ENCODE results near the gene BANF1.

BANF1 gene, protein sequence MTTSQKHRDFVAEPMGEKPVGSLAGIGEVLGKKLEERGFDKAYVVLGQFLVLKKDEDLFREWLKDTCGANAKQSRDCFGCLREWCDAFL

DNA sequence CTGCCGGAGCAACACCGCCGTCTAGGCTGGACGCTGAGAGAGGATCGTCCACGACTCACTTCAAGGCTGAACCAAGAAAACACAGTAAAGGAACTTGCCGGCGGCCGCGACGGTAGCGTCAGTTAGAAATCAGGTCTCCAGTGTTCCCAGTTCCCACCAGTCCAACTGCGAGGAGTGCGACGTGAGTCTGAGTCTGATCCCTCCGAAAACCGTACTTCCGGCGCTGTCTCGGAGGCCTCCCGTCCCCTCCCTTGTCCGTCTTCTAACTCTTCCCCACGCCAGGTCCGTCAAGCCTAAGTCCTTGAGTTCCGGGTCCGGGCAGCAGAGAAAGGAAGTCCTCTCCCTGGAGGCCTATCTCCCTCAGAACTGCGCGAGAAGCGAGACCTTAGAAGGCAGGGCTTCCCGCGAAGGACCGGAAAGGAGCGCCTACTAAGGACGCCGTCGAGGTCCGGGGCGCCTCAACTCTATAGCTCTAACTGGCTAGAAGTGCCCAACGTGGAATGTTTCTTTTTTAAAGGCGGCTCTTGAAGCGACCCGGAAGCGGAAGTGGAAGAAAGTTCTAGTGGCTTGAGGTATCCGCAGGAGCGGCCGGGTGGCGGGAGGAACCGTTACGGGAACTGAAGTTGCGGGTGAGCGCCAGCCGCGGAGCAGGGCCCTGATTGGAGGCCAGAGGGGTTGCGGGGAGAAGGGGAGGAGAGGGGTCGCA, at the start of gene BANF1, which contains the start of gene EIF1AD:
Gene BANF1, plus strand, starts transcription at position 562 of the 706 bp plus-strand sequence. CDS start 748 bp downstream, outside the sequence.
Gene EIF1AD, minus strand, starts transcription at position 216 of the 706 bp plus-strand sequence. CDS start 1,768 bp downstream, outside the sequence.
- peak; percentile 91 to 96 for DNase-seq

DNA sequence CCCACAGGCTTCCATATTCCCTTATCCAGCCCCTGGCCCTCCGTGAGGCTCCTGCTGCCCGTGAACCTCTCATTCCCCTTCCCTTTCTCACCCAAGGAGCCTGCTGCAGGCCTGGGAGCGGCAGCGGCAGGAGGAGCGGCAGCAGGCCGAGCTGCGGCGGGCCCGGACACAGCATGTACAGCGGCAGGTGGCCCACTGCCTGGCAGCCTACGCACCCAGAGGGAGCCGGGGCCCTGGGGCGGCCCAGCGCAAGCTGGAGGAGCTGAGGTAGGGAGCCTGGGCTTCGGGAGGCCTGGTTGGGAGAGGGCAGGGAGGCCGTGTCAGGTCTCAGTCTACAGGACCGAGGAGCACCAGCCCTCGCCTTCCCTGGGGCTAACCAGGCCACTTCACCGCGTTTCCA, 48.8 kb upstream of the BANF1 start:
- DNase-seq = no peak

DNA sequence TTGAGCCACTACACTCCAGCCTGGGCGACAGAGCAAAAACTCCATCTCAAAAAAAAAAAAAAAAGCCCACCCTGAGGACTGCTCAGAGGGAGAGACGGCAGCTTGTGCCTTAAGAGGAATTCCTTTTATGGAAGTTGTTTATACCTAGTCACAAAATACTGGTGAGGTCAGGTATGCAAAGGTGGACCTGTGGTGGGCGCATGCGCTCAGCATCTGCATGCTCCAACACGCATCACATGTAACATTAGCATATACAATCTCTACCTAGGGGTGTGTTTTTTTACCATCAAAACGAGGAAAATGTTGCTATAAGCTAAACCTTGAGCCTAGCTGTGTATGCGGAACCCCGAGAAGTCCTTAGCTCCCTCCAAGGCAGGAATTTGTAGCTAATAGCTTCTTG, 47.5 kb upstream of the BANF1 start:
- no peak for DNase-seq

DNA sequence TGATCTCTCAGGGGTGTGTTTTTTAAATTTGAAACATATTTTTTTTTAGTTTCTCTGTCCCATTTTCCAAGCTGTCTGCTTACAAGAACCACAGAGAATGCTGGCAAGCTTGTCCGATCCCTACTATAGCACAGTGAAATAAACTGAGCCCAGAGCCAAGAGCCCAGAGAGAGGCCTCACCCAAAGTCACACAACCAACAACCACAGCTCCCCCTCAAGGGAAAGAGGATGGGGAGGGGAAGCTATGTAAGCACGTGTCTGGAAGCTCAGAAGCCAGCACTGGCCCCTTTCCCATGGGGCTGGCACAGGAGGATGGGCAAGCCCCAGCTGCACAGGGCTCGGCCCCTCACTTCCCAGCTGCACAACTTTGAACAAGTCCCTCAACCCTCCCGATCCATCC, 44.0 kb upstream of the BANF1 start:
- no peak for DNase-seq

DNA sequence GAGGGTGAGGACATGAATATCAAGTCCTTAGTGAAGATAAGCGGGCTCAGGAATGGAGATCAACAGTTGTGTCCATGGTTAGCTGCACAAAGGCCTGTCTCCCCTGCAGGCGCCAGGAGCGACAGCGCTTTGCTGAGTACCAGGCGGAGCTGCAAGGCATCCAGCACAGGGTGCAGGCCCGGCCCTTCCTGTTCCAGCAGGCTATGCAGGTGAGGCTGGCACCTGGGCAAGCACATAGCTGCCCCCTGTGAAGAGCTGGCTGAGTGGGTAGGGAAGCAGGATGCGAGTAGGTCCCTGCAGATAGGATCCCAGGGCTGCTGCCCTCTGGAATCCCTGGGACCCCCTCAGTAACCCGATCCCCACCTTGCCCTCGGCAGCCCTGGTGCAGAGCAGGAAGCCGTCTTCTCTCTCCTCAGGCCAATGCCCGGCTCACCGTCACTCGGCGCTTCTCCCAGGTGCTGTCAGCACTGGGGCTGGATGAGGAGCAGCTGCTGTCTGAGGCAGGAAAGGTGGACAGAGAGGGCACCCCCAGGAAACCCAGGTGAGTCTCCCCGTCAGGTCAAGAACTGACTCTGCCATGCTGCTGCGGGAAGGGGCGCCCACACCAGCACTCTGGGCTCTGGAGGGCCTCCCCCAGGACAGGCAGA, 43.4 kb upstream of the BANF1 start:
- DNase-seq = no peak

DNA sequence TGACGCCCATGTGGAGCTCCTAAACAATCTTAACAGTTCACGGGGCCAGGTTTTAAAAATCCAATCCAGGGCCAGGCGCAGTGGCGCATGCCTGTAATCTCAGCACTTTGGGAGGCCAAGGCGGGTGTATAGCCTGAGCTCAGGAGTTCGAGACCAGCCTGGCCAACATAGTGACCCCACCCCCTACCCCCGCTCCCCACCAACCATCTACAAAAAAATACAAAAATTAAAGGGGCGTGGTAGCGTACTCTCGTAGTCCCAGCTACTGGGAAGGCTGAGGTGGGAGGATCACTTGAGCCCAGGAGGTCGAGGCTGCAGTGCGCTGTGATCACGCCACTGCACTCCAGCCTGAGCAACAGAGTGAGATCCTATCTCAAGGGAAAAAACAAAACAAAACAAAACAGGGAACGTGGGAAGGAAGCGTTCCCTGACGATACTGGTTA, 41.5 kb upstream of the BANF1 start:
- DNase-seq = no peak

DNA sequence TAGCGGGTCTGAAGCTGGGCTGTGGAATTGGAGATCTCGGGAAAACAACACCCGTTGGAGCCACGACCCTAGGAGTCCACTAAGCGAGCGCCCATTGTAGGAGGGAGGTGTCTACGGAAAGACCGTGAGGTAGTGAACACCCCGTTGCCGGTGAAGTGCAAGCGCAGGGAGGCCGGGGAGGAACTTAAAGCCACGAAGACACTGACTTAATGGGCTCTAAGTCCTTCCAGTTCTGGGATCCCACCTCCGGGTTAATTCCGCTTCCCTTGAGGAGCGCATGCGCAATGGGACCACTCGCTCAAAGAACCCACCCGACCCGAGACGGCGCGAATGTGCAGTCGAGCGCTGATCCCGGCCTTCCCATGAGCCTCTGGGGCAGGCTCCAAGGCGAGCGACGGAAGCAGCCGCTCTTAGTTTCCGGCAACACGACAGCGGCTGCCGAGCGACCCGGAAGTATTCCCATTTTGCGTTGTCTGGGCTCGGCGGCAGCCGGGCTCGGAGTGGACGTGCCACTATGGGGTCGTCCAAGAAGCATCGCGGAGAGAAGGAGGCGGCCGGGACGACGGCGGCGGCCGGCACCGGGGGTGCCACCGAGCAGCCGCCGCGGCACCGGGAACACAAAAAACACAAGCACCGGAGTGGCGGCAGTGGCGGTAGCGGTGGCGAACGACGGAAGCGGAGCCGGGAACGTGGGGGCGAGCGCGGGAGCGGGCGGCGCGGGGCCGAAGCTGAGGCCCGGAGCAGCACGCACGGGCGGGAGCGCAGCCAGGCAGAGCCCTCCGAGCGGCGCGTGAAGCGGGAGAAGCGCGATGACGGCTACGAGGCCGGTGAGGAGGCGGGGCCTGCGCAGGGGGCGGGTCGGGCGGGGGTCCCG, 40.8 kb upstream of the BANF1 start, which contains the start of gene SART1:
Gene SART1, plus strand, starts transcription at position 468 of the 874 bp plus-strand sequence. Its CDS starts 47 bp downstream, at position 515.
- DNase-seq = peak; percentile 97 to 98

DNA sequence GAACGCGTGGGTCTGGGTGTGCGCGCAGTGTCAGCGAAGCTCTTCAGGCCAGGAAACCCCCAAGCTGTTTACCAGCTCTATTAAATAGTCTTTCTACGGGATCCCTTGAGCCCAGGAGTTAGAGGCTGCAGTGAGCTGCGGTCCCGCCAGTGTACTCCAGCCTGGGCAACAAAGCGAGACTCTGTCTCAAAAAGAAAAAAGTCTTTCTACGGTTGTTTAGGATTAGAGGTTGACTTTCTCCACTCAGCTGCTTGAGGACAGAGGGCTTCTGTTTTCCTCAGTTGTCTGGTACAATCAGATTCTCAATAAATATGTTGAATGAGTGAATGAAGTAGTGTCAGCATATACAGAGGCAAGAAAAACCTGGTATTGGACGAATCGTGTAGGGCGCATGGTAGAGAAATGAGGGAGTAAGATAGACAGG, 40.1 kb upstream of the BANF1 start:
- DNase-seq = peak; percentile 59 to 61

DNA sequence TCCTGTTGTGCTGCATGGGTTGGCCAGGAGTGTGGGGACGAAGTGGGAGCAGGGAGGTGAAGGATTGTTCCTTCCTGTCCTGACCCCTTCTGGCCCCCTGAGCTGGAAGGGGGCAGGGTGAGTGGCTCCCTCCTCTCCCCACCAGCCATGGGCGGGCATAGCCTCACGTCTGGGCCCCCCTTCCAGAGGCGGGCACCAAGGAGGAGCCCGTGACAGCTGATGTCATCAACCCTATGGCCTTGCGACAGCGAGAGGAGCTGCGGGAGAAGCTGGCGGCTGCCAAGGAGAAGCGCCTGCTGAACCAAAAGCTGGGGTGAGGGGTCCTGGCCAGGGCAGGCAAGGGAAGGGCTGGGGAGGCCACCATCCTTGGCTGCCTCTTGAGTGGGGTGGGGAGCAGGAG, 37.4 kb upstream of the BANF1 start:
- DNase-seq = no peak

DNA sequence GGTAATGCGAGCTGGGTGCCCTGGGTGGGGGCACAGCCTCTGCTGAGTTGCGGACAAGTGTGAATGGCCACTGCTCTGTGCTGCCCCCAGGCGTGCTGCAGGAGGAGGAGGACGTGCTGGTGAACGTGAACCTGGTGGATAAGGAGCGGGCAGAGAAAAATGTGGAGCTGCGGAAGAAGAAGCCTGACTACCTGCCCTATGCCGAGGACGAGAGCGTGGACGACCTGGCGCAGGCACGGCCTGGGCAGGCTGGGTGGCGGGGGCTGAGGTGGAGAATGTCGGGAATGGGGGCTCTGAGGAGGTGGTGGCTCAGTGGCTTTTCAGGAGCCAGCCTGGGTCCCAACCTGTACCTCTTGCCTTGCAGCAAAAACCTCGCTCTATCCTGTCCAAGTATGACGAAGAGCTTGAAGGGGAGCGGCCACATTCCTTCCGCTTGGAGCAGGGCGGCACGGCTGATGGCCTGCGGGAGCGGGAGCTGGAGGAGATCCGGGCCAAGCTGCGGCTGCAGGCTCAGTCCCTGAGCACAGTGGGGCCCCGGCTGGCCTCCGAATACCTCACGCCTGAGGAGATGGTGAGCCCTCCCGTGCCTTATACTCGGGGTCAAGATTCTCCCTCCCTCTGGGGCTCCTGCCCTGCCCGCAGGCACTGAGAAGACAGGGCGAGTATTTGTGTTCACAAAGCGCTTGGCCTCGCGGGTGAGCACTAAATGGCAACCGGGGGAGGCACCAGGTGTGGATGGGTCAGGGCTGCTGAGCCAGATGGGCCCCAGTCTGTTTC, 36.1 kb upstream of the BANF1 start:
- no peak for DNase-seq

DNA sequence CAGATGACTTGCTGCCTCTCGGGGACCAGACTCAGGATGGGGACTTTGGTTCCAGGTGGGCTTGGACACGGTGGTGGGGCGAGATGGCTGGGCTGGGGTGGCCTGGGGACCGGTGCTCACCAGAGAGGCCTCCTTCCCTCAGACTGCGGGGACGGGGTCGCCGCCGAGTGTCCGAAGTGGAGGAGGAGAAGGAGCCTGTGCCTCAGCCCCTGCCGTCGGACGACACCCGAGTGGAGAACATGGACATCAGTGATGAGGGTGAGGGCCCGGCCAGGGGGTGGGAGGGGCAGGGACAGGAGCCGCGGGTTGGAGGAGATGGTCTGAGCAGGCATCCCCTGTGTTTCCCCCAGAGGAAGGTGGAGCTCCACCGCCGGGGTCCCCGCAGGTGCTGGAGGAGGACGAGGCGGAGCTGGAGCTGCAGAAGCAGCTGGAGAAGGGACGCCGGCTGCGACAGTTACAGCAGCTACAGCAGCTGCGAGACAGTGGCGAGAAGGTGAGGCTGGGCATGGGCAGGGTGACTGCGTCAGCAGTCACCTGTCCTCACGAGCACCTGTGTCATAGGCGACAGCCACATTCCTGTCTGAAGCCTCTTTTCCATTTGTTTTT, 34.9 kb upstream of the BANF1 start:
- no peak for DNase-seq

DNA sequence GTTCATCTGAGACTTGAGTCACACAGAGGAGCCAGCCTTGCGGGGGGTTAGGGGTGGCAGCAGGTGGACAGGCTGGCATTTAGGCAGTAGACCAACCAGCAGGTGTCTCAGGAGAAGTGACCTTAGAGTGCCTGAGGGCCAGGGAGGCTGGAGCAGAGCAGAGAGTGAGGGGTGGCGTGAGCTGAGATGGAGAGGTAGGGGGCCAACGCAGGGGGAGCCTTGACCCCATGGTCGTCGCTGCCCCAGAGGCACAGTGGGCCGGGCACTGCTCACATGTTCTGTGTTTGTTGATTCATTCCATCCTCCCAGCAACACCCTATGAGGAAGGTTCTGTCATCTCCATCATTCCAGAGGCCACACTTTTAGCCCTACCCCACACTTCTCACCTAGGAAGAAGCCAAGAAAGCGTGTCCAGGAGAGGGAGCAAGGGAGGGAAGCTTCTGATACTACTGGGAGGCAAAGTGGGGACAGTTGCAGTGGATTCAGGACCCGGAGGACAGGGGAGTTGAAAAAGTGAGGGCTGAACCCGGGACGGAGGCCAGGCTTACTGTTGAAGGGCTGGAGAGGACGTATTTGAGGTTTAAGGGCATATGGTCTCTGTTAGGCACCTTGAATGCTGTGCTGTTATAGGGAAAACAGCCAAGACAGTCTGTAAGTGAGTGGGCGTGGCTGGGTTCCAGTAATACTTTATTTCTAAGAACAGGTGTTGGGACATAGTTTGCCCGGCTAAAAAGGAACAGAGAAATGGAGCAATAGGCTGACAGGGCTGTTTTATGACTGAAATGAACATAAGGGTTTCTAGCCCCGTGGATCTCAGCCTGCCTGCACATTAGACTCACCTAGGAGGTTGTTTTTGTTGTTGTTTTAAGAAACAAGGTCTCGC, 33.5 kb upstream of the BANF1 start:
- DNase-seq = no peak

DNA sequence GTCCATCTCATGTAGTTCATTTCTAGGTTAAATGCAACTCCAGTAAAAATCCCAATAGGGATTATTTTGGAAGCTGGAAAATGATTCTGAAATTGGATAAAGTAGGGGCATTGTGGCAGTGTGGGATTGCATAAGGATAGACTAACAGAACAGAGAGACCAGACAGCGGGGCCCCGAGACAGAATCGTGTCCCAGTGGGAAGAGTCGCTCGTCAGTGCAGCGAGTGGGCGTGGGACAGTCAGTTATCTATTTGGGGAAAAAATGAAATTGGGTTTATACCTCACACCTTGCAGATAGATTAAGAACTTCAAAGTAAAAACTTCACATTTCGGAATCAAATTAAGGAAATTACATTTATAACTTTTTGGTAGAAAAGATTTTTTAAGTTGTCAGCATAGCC, 30.2 kb upstream of the BANF1 start:
- no peak for DNase-seq

DNA sequence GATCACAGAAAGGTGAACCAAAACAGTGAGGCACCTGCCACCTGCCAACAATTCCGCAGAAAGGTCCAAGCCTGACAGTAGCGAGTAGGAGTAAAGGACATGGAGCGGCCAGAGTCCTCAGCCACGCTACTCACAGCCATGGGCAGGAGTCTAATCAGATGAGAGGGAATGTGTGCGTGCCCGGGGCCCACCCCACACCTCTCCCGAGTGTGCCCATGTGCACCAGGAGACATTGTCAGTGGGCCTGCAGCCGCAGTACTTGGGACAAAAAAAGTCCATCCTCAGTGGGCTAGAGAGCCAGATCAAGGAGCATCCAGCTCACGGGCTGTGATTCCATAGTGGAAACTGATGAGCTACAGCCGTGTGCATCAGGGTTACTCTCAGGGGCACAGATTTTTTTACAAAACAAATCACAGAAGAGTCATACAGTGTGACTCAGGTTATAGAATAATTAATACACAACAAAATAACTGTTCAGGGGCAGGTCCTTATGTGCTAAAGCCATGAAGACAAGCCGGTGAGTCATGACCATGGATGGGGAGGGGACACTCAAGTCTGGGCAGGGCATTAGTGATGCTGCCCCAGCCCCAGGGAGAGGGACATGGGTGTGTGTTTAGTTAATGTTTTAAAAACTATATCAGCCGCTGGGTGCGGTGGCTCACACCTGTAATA, 28.7 kb upstream of the BANF1 start:
- DNase-seq = no peak

DNA sequence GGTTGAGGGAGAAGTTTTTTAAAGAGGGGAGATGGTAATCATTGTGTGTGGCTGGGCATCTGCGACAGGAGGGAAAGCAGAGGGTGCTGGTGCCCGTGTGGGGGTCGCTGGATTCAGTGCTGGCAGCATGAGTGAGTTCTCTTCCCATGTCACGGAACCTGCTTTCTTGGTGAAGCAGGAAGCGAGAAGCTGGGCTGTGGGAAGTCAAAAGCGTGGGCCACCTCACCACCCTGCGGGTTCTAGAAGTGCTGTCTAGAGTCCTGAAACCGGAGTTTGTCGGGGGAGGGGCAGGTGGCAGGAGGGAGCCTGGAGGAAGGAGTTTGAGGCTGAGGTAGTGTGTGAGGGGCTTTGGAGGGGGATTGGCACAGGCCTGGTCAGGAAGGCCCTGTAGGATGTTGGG, 26.5 kb upstream of the BANF1 start:
- no peak for DNase-seq

DNA sequence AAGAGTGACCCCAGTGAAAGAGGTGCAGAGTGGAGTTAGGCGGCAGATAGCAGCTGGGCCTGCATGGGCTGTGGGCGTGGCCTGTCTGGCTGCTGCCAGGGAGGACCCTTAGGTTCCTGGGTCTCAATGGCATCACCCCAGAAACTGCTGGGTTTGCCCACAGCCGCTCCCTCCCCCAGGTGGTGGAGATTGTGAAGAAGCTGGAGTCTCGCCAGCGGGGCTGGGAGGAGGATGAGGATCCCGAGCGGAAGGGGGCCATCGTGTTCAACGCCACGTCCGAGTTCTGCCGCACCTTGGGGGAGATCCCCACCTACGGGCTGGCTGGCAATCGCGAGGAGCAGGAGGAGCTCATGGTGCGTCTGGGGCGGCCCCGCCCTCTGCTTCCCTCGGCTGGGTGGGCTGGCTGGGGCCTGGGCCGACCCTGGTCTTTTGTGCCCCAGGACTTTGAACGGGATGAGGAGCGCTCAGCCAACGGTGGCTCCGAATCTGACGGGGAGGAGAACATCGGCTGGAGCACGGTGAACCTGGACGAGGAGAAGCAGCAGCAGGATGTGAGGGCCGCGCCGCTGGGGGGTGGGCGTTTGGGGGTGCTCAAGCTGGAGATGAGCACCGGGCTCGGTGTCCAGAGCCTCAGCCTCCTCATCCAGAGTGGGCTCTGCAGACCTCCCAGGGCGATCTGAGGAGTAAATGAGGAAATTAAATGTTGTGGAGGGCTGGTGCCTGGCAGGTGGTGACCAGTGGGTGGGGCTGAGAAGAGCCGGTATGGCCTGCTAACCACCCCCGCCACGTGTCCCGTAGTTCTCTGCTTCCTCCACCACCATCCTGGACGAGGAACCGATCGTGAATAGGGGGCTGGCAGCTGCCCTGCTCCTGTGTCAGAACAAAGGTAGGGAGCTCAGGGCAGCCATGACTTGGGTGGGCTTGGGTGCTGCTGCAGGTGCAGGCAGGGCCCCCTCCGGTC, 25.8 kb upstream of the BANF1 start:
- DNase-seq = no peak

DNA sequence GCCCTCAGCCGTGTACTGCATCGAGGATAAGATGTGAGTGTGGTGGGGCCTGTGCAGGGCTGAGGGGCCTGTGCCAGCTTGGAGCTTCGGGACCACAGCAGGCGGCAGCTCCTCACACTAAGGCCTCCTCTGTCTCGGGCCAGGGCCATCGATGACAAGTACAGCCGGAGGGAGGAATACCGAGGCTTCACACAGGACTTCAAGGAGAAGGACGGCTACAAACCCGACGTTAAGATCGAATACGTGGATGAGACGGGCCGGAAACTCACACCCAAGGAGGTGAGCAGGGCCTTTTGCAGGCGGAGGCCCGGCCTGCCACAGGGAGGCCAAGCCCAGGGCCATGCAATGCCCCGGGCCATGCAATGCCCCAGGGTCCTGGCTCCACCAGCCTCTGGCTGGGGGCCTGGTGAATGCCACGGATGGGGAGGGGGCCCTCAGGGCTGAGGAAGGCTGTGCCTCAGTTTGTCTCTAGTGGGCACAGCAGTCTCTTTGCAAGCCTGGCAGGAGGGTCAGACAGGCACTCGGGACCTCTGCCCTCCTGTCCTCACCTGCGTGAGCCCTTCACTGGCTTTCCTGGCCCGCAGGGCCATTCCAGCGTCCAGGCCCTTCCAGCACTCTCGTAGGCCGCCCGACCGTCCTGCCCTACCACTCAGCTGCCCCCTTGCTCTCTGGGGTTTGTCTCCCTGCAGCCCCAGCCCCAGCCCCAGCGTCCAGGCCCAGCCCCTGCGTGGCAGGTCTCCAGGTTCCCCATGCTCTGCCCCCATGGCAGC, 24.5 kb upstream of the BANF1 start:
- DNase-seq = no peak
